H1 (cell line): ENCODE results near the gene SIRT5. TPM values are rescaled to one million over a fixed set of nuclear protein-coding genes. Genes with fewer than 3 reads are reported as not detected.
A peak's percentile ranks its signal among the peaks of the same experiment; 100 is the strongest.

Source experiments
- CTCF ChIA-PET: fragments of 300-600 bp; sonication (Branson Sonifier 250); formaldehyde crosslinking; loops from one replicate; lab custom pipeline; 2021; ENCODE audit not compliant: partially characterized antibody; lab: Charles Lee
- POLR2A ChIA-PET: fragments of 300-600 bp; sonication (Branson Sonifier 250); formaldehyde crosslinking; loops from one replicate; lab custom pipeline; 2021; ENCODE audit warnings: inconsistent platforms; ENCODE audit not compliant: partially characterized antibody; lab: Charles Lee
- DNase-seq, 2 experiments: peaks; one replicate each; pipeline versions ENCODE4 v3.0.0 to v3.0.0-alpha.2; 2010 to 2022; ENCODE audit warnings: low spot score in 2 of 2, low read depth in 1 of 2, mixed read lengths in 1 of 2
- FAIRE-seq: peaks from 2 replicates; lab custom pipeline; 2011; peaks lifted over from hg19 to GRCh38; lab: Jason Lieb, UNC
- H2AFZ ChIP-seq: 2 replicates; pipeline ENCODE4 v1.8.1; 2012; ENCODE audit warnings: low read length, inconsistent platforms
- H2AK5ac ChIP-seq: 2 replicates; pipeline ENCODE4 v1.6.1; 2013; ENCODE audit warnings: low read depth, low read length
- H2BK120ac ChIP-seq: replicated peaks from 2 replicates; pipeline ENCODE3; 2013; ENCODE audit warnings: low read depth, low read length, inconsistent platforms
- H2BK12ac ChIP-seq: 2 replicates; pipeline ENCODE4 v1.6.1; 2013; ENCODE audit warnings: low read depth, low read length
- H2BK15ac ChIP-seq: 2 replicates; pipeline ENCODE4 v1.6.1; 2013; ENCODE audit warnings: low read length
- H2BK20ac ChIP-seq: 2 replicates; pipeline ENCODE4 v1.6.1; 2013; ENCODE audit warnings: low read length
- H2BK5ac ChIP-seq: 2 replicates; pipeline ENCODE4 v1.6.1; 2013; ENCODE audit warnings: low read depth, low read length
- H3K14ac ChIP-seq: 2 replicates; pipeline ENCODE4 v1.6.1; 2013; ENCODE audit warnings: inconsistent platforms; ENCODE audit not compliant: insufficient read length
- H3K18ac ChIP-seq: 2 replicates; pipeline ENCODE4 v1.6.1; 2013; ENCODE audit warnings: low read length; ENCODE audit errors: extremely low read depth
- H3K23ac ChIP-seq: 2 replicates; pipeline ENCODE4 v1.6.1; 2013; ENCODE audit warnings: inconsistent platforms; ENCODE audit not compliant: insufficient read length
- H3K23me2 ChIP-seq: 2 replicates; pipeline ENCODE4 v1.6.1; 2013; ENCODE audit warnings: low read depth, low read length
- H3K27ac ChIP-seq: 2 replicates; pipeline ENCODE4 v1.6.1; 2011; ENCODE audit warnings: low read depth, low read length, inconsistent platforms
- H3K27me3 ChIP-seq, 4 experiments: replicated peaks in 1 of 4; 1 replicate in 1 of 4; 2 replicates in 3 of 4; pipeline versions ENCODE4 v1.6.1 to v1.8.1; 2011 to 2013; ENCODE audit warnings: low read length in 3 of 4, mild to moderate bottlenecking in 3 of 4, inconsistent platforms in 2 of 4, mixed read lengths in 2 of 4, moderate library complexity in 1 of 4; ENCODE audit not compliant: control insufficient read depth in 3 of 4, insufficient read depth in 3 of 4; ENCODE audit errors: extremely low read depth in 1 of 4
- H3K36me3 ChIP-seq, 4 experiments: 2 replicates each; pipeline versions ENCODE4 v1.6.1 to v1.8.1; 2011 to 2013; ENCODE audit warnings: mild to moderate bottlenecking in 4 of 4, low read length in 3 of 4, moderate library complexity in 2 of 4, control low read depth in 1 of 4, inconsistent platforms in 1 of 4; ENCODE audit not compliant: insufficient read depth in 4 of 4, control insufficient read depth in 2 of 4
- H3K4ac ChIP-seq: replicated peaks from 2 replicates; pipeline ENCODE3; 2013; ENCODE audit warnings: low read length, low read depth, mixed read lengths, inconsistent platforms; ENCODE audit not compliant: insufficient read length
- H3K4me1 ChIP-seq, 4 experiments: replicated peaks in 1 of 4; 1 replicate in 1 of 4; 2 replicates in 3 of 4; pipeline versions ENCODE4 v1.6.1 to v1.8.1; 2011 to 2013; ENCODE audit warnings: low read length in 3 of 4, inconsistent platforms in 2 of 4, mixed read lengths in 1 of 4; ENCODE audit not compliant: insufficient read depth in 4 of 4, control insufficient read depth in 3 of 4
- H3K4me2 ChIP-seq, 2 experiments: 2 replicates each; pipeline versions ENCODE4 v1.6.1 to v1.8.1; 2011 to 2013; ENCODE audit warnings: low read depth in 2 of 2, low read length in 2 of 2, control low read depth in 1 of 2, inconsistent platforms in 1 of 2, mild to moderate bottlenecking in 1 of 2; ENCODE audit not compliant: insufficient read depth in 1 of 2
- H3K4me3 ChIP-seq, 4 experiments: fragments of 200-600, 300-600 bp in 1 of 4; sonication (generic), shearing (Covaris generic), sonication (Bioruptor Twin) in 1 of 4; 2 replicates each; pipeline versions ENCODE4 v1.5.1 to v1.8.1; 2011 to 2016; ENCODE audit warnings: low read length in 4 of 4, low read depth in 3 of 4, control low read depth in 2 of 4, inconsistent platforms in 2 of 4, mild to moderate bottlenecking in 2 of 4, mixed read lengths in 1 of 4, moderate library complexity in 1 of 4; ENCODE audit not compliant: insufficient read depth in 2 of 4; ENCODE audit errors: extremely low read depth in 1 of 4
- H3K56ac ChIP-seq: replicated peaks from 2 replicates; pipeline ENCODE3; 2013; ENCODE audit warnings: low read depth, mild to moderate bottlenecking, mixed read lengths, low read length, inconsistent platforms; ENCODE audit not compliant: insufficient read length
- H3K79me1 ChIP-seq: 2 replicates; pipeline ENCODE4 v1.6.1; 2013; ENCODE audit warnings: low read depth, low read length, control low read depth
- H3K79me2 ChIP-seq, 2 experiments: 2 replicates each; pipeline versions ENCODE4 v1.6.1 to v1.8.1; 2012 to 2013; ENCODE audit warnings: low read length in 2 of 2, mild to moderate bottlenecking in 2 of 2, inconsistent platforms in 1 of 2; ENCODE audit not compliant: insufficient read depth in 2 of 2, control insufficient read depth in 1 of 2
- H3K9ac ChIP-seq, 4 experiments: replicated peaks in 1 of 4; 1 replicate in 1 of 4; 2 replicates in 3 of 4; pipeline versions ENCODE4 v1.6.1 to v1.8.1; 2011 to 2013; ENCODE audit warnings: low read depth in 3 of 4, low read length in 3 of 4, control low read depth in 2 of 4, mild to moderate bottlenecking in 2 of 4, moderate library complexity in 2 of 4, inconsistent platforms in 1 of 4; ENCODE audit errors: extremely low read depth in 1 of 4
- H3K9me3 ChIP-seq, 2 experiments: 2 replicates each; pipeline versions ENCODE4 v1.6.1 to v1.8.1; 2012 to 2013; ENCODE audit warnings: mild to moderate bottlenecking in 2 of 2, moderate library complexity in 2 of 2, control low read depth in 1 of 2, inconsistent platforms in 1 of 2, low read depth in 1 of 2, low read length in 1 of 2, mixed read lengths in 1 of 2; ENCODE audit not compliant: insufficient read depth in 2 of 2
- H4K20me1 ChIP-seq, 2 experiments: replicated peaks in 1 of 2; 2 replicates each; pipeline versions ENCODE3 to v1.8.1; 2011 to 2013; ENCODE audit warnings: inconsistent platforms in 2 of 2, low read length in 2 of 2, mild to moderate bottlenecking in 1 of 2; ENCODE audit not compliant: insufficient read depth in 2 of 2, control insufficient read depth in 1 of 2
- H4K5ac ChIP-seq: 2 replicates; pipeline ENCODE4 v1.6.1; 2013; ENCODE audit warnings: low read length, low read depth, mixed read lengths, inconsistent platforms; ENCODE audit not compliant: insufficient read length
- H4K8ac ChIP-seq: 2 replicates; pipeline ENCODE4 v1.8.0; 2013; ENCODE audit warnings: mild to moderate bottlenecking, moderate library complexity, low read length, inconsistent platforms; ENCODE audit not compliant: insufficient read depth; ENCODE audit errors: extremely low read depth
- H4K91ac ChIP-seq: replicated peaks from 2 replicates; pipeline ENCODE3; 2013; ENCODE audit warnings: low read length, mixed read lengths, inconsistent platforms; ENCODE audit not compliant: insufficient read length
- BCL11A ChIP-seq, 2 experiments: IDR thresholded peaks; one replicate each; pipeline ENCODE4 v1.6.1; 2011; ENCODE audit warnings: low read depth in 2 of 2, low read length in 2 of 2, mild to moderate bottlenecking in 2 of 2
- BRCA1 ChIP-seq: IDR thresholded peaks from 2 replicates; pipeline ENCODE4 v1.6.1; 2012; ENCODE audit warnings: low read depth, low read length, improper control_type of control experiment
- CTBP2 ChIP-seq: IDR thresholded peaks from 2 replicates; pipeline ENCODE4 v1.7.0; 2011; ENCODE audit warnings: borderline replicate concordance, mild to moderate bottlenecking, moderate library complexity, mixed read lengths, low read length; ENCODE audit not compliant: insufficient read depth, insufficient read length
- HDAC2 ChIP-seq, 2 experiments: fragments of 300-600 bp in 1 of 2; sonication (generic) in 1 of 2; IDR thresholded peaks; 2 replicates each; pipeline ENCODE4 v1.6.1; 2011 to 2012; ENCODE audit warnings: low read depth in 2 of 2, low read length in 2 of 2, mild to moderate bottlenecking in 2 of 2, moderate library complexity in 2 of 2, borderline replicate concordance in 1 of 2, inconsistent platforms in 1 of 2
- NANOG ChIP-seq: IDR thresholded peaks from 2 replicates; pipeline ENCODE4 v1.6.1; 2011; ENCODE audit warnings: low read length, low read depth, mild to moderate bottlenecking, inconsistent platforms; ENCODE audit not compliant: insufficient read depth, poor library complexity, severe bottlenecking
- SIN3A ChIP-seq, 2 experiments: IDR thresholded peaks in 1 of 2; conservative IDR thresholded peaks in 1 of 2; 2 replicates each; pipeline ENCODE4 v1.6.1; 2011 to 2012; ENCODE audit warnings: low read length in 2 of 2, improper control_type of control experiment in 1 of 2, low read depth in 1 of 2, mild to moderate bottlenecking in 1 of 2
- SP1 ChIP-seq: IDR thresholded peaks from 2 replicates; pipeline ENCODE4 v1.6.1; 2011; ENCODE audit warnings: low read depth, low read length
- SUZ12 ChIP-seq: fragments of 200-600 bp; sonication (generic); IDR thresholded peaks from 2 replicates; pipeline ENCODE4 v1.6.1; 2012; ENCODE audit warnings: mild to moderate bottlenecking, inconsistent platforms, low read length, moderate library complexity, mixed read lengths
- YY1 ChIP-seq: IDR thresholded peaks from 2 replicates; pipeline ENCODE4 v1.6.1; 2011; ENCODE audit warnings: low read depth, mild to moderate bottlenecking, low read length
- WGBS, 2 experiments: shearing (Covaris generic) in 1 of 2; methylation state at CpG; one replicate each; pipeline versions ENCODE4 v1.1.6 to v1.1.7; 2013 to 2015; ENCODE audit warnings: low lambda C conversion rate in 2 of 2, mixed read lengths in 2 of 2, inconsistent platforms in 1 of 2, low coverage in 1 of 2, missing lambda C conversion rate in 1 of 2; ENCODE audit not compliant: insufficient replicate concordance in 2 of 2, insufficient coverage in 1 of 2, insufficient read length in 1 of 2; ENCODE audit errors: extremely low coverage in 1 of 2, missing lambda C conversion rate in 1 of 2; 5-methylcytosine and 5-hydroxymethylcytosine counted together
- polyA plus RNA-seq, 7 experiments: library from polyadenylated mRNA; depleted of rRNA in 3 of 7; stranded (reverse) in 5 of 7; unstranded in 2 of 7; fragments of >200 nt in 5 of 7; fragments of 200-250 nt in 2 of 7; gene quantifications; 1 replicate in 5 of 7; 2 replicates in 1 of 7; 4 replicates in 1 of 7; pipeline versions ENCODE4 v1.2.1 to v1.2.3, GENCODE V29; 2011 to 2013; ENCODE audit warnings: missing spikeins in 2 of 7, mixed read lengths in 2 of 7
- total RNA-seq: library from RNA; stranded (reverse); fragmentation: NEBNext Ultra II Directional; extraction: Animal tissue kit (Norgen Biotek cat#: 25700); gene quantifications from 2 replicates; pipeline ENCODE4 v1.2.1, GENCODE V29; 2021
- TF ChIP-seq, protein P1 (sequence below), 3 experiments: IDR thresholded peaks; 1 replicate in 2 of 3; 2 replicates in 1 of 3; pipeline versions ENCODE4 v1.5.1 to v1.6.1; 2011; ENCODE audit warnings: low read length in 3 of 3, mild to moderate bottlenecking in 3 of 3, inconsistent platforms in 2 of 3, low read depth in 1 of 3, moderate library complexity in 1 of 3; ENCODE audit not compliant: insufficient read depth in 1 of 3; ENCODE audit errors: control extremely low read depth in 1 of 3

SIRT5 gene
- total and polyA plus RNA-seq, 2 of the 8 experiments (the other 6 are each of a cell fraction or from before 2014, with no cell fraction given), result 7.4 to 14.7 TPM

DNA sequence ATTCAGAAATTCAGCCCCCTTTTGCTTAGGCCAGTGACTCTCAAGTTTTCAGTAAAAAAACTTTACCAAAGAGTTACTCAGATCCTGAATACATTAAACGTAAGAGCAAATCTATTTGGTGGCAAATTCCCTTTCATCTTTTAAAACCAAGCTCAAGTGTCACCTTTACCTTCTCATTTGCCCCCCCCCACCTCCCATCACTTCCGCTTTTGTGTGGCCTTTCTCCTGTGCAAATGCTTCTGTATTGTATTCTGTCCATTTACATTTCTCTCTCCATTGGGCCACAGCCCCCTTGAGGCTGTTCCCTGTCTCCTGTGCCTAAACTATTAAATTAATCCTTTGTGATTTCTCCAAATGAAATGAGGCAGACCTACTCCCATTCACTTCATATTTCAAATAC is 42.7 kb downstream of the SIRT5 start:
- Histone ChIP-seq H2BK120ac (no peak overlapping the region), H3K9ac (no peak overlapping the region), H3K18ac (no peak overlapping the region), H4K8ac (no peak overlapping the region), H2AFZ (no peak overlapping the region), H3K27ac (no peak overlapping the region), H3K14ac (no peak overlapping the region), H3K4me3 (no peak overlapping the region; a peak in 1 of 8 replicates), H2BK15ac (no peak overlapping the region), H4K5ac (no peak overlapping the region), H3K56ac (no peak overlapping the region), H4K20me1 (peaks cover 2 to 9% of the 10 kb centered on the region in 2 experiments), H3K23me2 (peaks cover 5% of the 10 kb centered on the region; the same call in 1 of the 2 replicates), H3K36me3 (peaks cover 12 to 51% (median 36%) of the 10 kb centered on the region in 4 experiments), H3K4me2 (peak overlapping the region in 1 of 2 experiments; percentile 88; a peak in 2 of 4 replicates), H2BK20ac (no peak overlapping the region), H3K79me2 (peaks cover 3 to 20% of the 10 kb centered on the region in 2 experiments; a peak in 3 of 4 replicates), H3K9me3 (no peaks in the 10 kb centered on the region), H3K79me1 (no peaks in the 10 kb centered on the region), H3K23ac (no peak overlapping the region), H2BK5ac (no peak overlapping the region), H3K27me3 (no peaks in the 10 kb centered on the region), H4K91ac (no peak overlapping the region), H2AK5ac (no peak overlapping the region), H3K4me1 (peaks cover 0 to 2% (median under 1%) of the 10 kb centered on the region in 4 experiments; a peak in 3 of 7 replicates), H3K4ac (no peak overlapping the region), H2BK12ac (no peak overlapping the region)
- DNase-seq (no peak), FAIRE-seq (no peak)
- POLR2A ChIA-PET, result interaction anchor here (3.1 to 3.9 kb wide), 2 partner anchors 8 to 42 kb away, joined by 23 to 32 read pairs; partner anchors contain the start of gene SIRT5
- CTCF ChIA-PET, result interaction anchor here (0.6 to 3.6 kb wide), 5 partner anchors 9 to 301 kb away, joined by 3 to 26 read pairs (median 3); partner anchors contain the start of gene SIRT5
- 94% methylated on average over 2 of the region's 2 CpGs; no CpG with 5 or more reads in 1 of the 2 experiments for WGBS, 2 experiments
- TF ChIP-seq YY1, result no peak
- no peak for TF ChIP-seq BRCA1
- no peak for TF ChIP-seq SIN3A (conservative IDR thresholded peaks at IDR 0.05 in 1 of 2, IDR thresholded peaks at IDR 0.05 in 1 of 2; ENCODE audit: low read depth in 1 of 2, low read length in 2 of 2)
- no peak for TF ChIP-seq HDAC2 (IDR thresholded peaks at IDR 0.05; ENCODE audit: borderline replicate concordance in 1 of 2, low read depth in 2 of 2, low read length in 2 of 2)
- TF ChIP-seq BCL11A (IDR thresholded peaks at IDR 0.05; ENCODE audit: low read depth in 2 of 2, low read length in 2 of 2), result no peak
- no peak for TF ChIP-seq SUZ12
- TF ChIP-seq, protein P1, sequence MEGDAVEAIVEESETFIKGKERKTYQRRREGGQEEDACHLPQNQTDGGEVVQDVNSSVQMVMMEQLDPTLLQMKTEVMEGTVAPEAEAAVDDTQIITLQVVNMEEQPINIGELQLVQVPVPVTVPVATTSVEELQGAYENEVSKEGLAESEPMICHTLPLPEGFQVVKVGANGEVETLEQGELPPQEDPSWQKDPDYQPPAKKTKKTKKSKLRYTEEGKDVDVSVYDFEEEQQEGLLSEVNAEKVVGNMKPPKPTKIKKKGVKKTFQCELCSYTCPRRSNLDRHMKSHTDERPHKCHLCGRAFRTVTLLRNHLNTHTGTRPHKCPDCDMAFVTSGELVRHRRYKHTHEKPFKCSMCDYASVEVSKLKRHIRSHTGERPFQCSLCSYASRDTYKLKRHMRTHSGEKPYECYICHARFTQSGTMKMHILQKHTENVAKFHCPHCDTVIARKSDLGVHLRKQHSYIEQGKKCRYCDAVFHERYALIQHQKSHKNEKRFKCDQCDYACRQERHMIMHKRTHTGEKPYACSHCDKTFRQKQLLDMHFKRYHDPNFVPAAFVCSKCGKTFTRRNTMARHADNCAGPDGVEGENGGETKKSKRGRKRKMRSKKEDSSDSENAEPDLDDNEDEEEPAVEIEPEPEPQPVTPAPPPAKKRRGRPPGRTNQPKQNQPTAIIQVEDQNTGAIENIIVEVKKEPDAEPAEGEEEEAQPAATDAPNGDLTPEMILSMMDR (IDR thresholded peaks at IDR 0.05; ENCODE audit: control extremely low read depth in 1 of 3, insufficient read depth in 1 of 3, low read depth in 1 of 3, low read length in 3 of 3), result no peak
- no peak for TF ChIP-seq NANOG
- TF ChIP-seq SP1, result no peak
- TF ChIP-seq CTBP2, result no peak
